SH-SY5Y (cell line): Measurements from ENCODE around the gene IPO13.

Experiments used
- GATA2 ChIP-seq: IDR thresholded peaks from 2 replicates; pipeline ENCODE4 v1.6.1; 2011; ENCODE audit warnings: mild to moderate bottlenecking, low read depth, low read length
- GATA3 ChIP-seq: IDR thresholded peaks from 2 replicates; pipeline ENCODE4 v1.6.1; 2011; ENCODE audit warnings: low read depth, mild to moderate bottlenecking, low read length, moderate library complexity

The IPO13 gene

GRCh38 chr1:43949678-43950077, 2.9 kb downstream of the IPO13 start:
- no peak for TF ChIP-seq GATA3
- no peak for TF ChIP-seq GATA2

GRCh38 chr1:43951021-43951985, 4.6 kb downstream of the IPO13 start:
- no peak for TF ChIP-seq GATA3
- no peak for TF ChIP-seq GATA2

- no peak for TF ChIP-seq GATA3
- no peak for TF ChIP-seq GATA2
These were observed 6.1 kb downstream of the IPO13 start for GRCh38 chr1:43952731-43953346.

GRCh38 chr1:43953361-43953760, 6.6 kb downstream of the IPO13 start:
- TF ChIP-seq GATA2 (no peak), GATA3 (no peak)

- TF ChIP-seq GATA2 (no peak), GATA3 (no peak)
These were observed 7.3 kb downstream of the IPO13 start for GRCh38 chr1:43954036-43954435.

- TF ChIP-seq GATA2: no peak
- no peak for TF ChIP-seq GATA3
These were observed 9.5 kb downstream of the IPO13 start for GRCh38 chr1:43956234-43956633.

GRCh38 chr1:43957407-43958040, 10.8 kb downstream of the IPO13 start:
- no peak for TF ChIP-seq GATA3
- no peak for TF ChIP-seq GATA2

GRCh38 chr1:43958351-43959255, 11.9 kb downstream of the IPO13 start:
- TF ChIP-seq GATA2 (no peak), GATA3 (no peak)

GRCh38 chr1:43960798-43961197, 14.0 kb downstream of the IPO13 start:
- no peak for TF ChIP-seq GATA3

GRCh38 chr1:43961692-43962091, 14.9 kb downstream of the IPO13 start:
- no peak for TF ChIP-seq GATA2
- TF ChIP-seq GATA3: no peak

- TF ChIP-seq GATA3: no peak
- no peak for TF ChIP-seq GATA2
These were observed 15.6 kb downstream of the IPO13 start for GRCh38 chr1:43962324-43962723.

- TF ChIP-seq GATA3 (no peak), GATA2 (no peak)
These were observed 16.3 kb downstream of the IPO13 start for GRCh38 chr1:43963006-43963405.

- TF ChIP-seq GATA3: no peak
- TF ChIP-seq GATA2: no peak
These were observed 17.1 kb downstream of the IPO13 start for GRCh38 chr1:43963890-43964289.

GRCh38 chr1:43965316-43965715, 18.6 kb downstream of the IPO13 start:
- TF ChIP-seq GATA3: no peak
- TF ChIP-seq GATA2: no peak
